ENCODE data around the gene FOXP1. TPM values are rescaled to one million over a fixed set of nuclear protein-coding genes. Genes with fewer than 3 reads are reported as not detected.

Gene FOXP1
- polyA plus RNA-seq, 1 donor (not counting 4 experiments of a cell fraction or from before 2014, with no cell fraction given), result 14.6 TPM

- FAIRE-seq (no peak), DNase-seq (ENCODE audit: low read depth, low spot score) (no peak)
- Histone ChIP-seq H3K36me3 (ENCODE audit: control insufficient read depth in 2 of 2, extremely low read depth in 1 of 2, insufficient read depth in 2 of 2, low read length in 2 of 2) (no peaks in the 10 kb centered on the region), H3K27me3 (ENCODE audit: control insufficient read depth, extremely low read depth, insufficient read depth, low read length) (no peaks in the 10 kb centered on the region), H3K9me1 (ENCODE audit: control insufficient read depth, extremely low read depth, insufficient read depth, low read length) (no peaks in the 10 kb centered on the region), H3K79me2 (ENCODE audit: control insufficient read depth, insufficient read depth, low read length) (peaks cover 34% of the 10 kb centered on the region), H3K27ac (ENCODE audit: control insufficient read depth, insufficient read depth, low read length) (no peak overlapping the region), H3K9ac (ENCODE audit: control insufficient read depth, extremely low read depth, insufficient read depth, low read length) (no peak overlapping the region), H2AFZ (ENCODE audit: control insufficient read depth, low read length) (no peak overlapping the region), H4K20me1 (ENCODE audit: control insufficient read depth, extremely low read depth, insufficient read depth, low read length) (no peaks in the 10 kb centered on the region), H3K4me2 (ENCODE audit: control insufficient read depth, extremely low read depth, insufficient read depth, low read depth, low read length) (no peak overlapping the region), H3K9me3 (ENCODE audit: control insufficient read depth, low read depth, low read length) (no peaks in the 10 kb centered on the region), H3K4me3 (ENCODE audit: control insufficient read depth in 2 of 3, extremely low read depth in 1 of 3, insufficient read depth in 2 of 3, low read depth in 1 of 3, low read length in 3 of 3) (no peak overlapping the region), H3K4me1 (ENCODE audit: control insufficient read depth, extremely low read depth, insufficient read depth, low read length) (peaks cover 24% of the 10 kb centered on the region)
- TF ChIP-seq EZH2 (IDR thresholded peaks at IDR 0.05; ENCODE audit: low read length) (no peak), CTCF (optimal IDR thresholded peaks at IDR 0.05 in 1 of 3, IDR thresholded peaks at IDR 0.05 in 1 of 3, conservative IDR thresholded peaks at IDR 0.05 in 1 of 3; ENCODE audit: extremely low read depth in 1 of 3, insufficient read depth in 2 of 3, low read length in 3 of 3) (no peak)
- dilution Hi-C loops (cut with MboI; ENCODE audit: extremely low pct_ligation_motif_present, low sequenced_read_pairs), result no loop called here
These were observed 577.7 kb downstream of the FOXP1 start for GRCh38 chr3:71005702-71006321.

GRCh38 chr3:71003511-71003910 lies 580.0 kb downstream of the FOXP1 start:
- FAIRE-seq (no peak), DNase-seq (ENCODE audit: low read depth, low spot score) (no peak)
- H4K20me1 ChIP-seq (ENCODE audit: control insufficient read depth, extremely low read depth, insufficient read depth, low read length), result no peaks in the 10 kb centered on the region
- no peak overlapping the region for H2AFZ ChIP-seq (ENCODE audit: control insufficient read depth, low read length)
- dilution Hi-C loops (cut with MboI; ENCODE audit: extremely low pct_ligation_motif_present, low sequenced_read_pairs), result no loop called here
- no peak for TF ChIP-seq EZH2 (IDR thresholded peaks at IDR 0.05; ENCODE audit: low read length)
- TF ChIP-seq CTCF (optimal IDR thresholded peaks at IDR 0.05 in 1 of 3, IDR thresholded peaks at IDR 0.05 in 1 of 3, conservative IDR thresholded peaks at IDR 0.05 in 1 of 3; ENCODE audit: extremely low read depth in 1 of 3, insufficient read depth in 2 of 3, low read length in 3 of 3), result no peak
- no peak overlapping the region for H3K4me3 ChIP-seq (ENCODE audit: control insufficient read depth in 2 of 3, extremely low read depth in 1 of 3, insufficient read depth in 2 of 3, low read depth in 1 of 3, low read length in 3 of 3)
- no peaks in the 10 kb centered on the region for H3K9me3 ChIP-seq (ENCODE audit: control insufficient read depth, low read depth, low read length)
- no peak overlapping the region for H3K9ac ChIP-seq (ENCODE audit: control insufficient read depth, extremely low read depth, insufficient read depth, low read length)
- peaks cover 0 to under 1% of the 10 kb centered on the region in 2 experiments for H3K36me3 ChIP-seq (ENCODE audit: control insufficient read depth in 2 of 2, extremely low read depth in 1 of 2, insufficient read depth in 2 of 2, low read length in 2 of 2)
- H3K27ac ChIP-seq (ENCODE audit: control insufficient read depth, insufficient read depth, low read length), result no peak overlapping the region
- peaks cover 23% of the 10 kb centered on the region for H3K4me1 ChIP-seq (ENCODE audit: control insufficient read depth, extremely low read depth, insufficient read depth, low read length)
- H3K27me3 ChIP-seq (ENCODE audit: control insufficient read depth, extremely low read depth, insufficient read depth, low read length), result no peaks in the 10 kb centered on the region
- no peaks in the 10 kb centered on the region for H3K9me1 ChIP-seq (ENCODE audit: control insufficient read depth, extremely low read depth, insufficient read depth, low read length)
- H3K4me2 ChIP-seq (ENCODE audit: control insufficient read depth, extremely low read depth, insufficient read depth, low read depth, low read length), result no peak overlapping the region
- peaks cover 24% of the 10 kb centered on the region for H3K79me2 ChIP-seq (ENCODE audit: control insufficient read depth, insufficient read depth, low read length)

Measured in keratinocyte (primary cell).